HG03378 (cell line): ENCODE data around the gene SCN4A.
"Not testable (repeated sequence)": the region's sequence is repeated elsewhere in the genome, so short reads cannot be mapped to it uniquely, and the experiment has no call there.

Experiments
- ATAC-seq: cut with Tn5 transposase; IDR thresholded peaks from one replicate; pipeline ENCODE4 v1.9.1; 2021; ENCODE audit warnings: mild to moderate bottlenecking, moderate library complexity; ENCODE audit not compliant: unreplicated experiment

Gene SCN4A

GRCh38 chr17:63918305-63918704 lies 54.4 kb downstream of the SCN4A start:
- ATAC-seq, result no peak

DNA sequence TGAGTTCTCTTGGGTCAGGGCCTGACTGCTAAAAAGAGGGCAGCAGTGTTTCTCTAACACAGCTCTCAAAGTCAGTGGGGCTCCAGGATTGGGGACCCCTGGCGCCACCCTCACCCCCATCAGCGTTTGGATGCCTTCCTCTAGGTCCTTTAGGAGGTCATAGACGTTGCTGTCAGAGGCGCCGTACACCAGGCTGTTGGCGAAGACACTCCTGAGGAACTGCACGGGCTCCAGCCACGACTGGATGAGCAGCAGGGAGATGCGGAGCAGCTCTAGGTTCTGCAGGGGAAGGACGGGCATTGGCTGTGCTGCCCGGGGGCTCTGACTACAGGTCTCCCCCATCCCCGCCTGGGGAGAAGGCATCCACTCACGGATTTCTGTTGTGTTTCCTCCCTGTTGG lies 55.1 kb downstream of the SCN4A start:
- ATAC-seq, result no peak

DNA sequence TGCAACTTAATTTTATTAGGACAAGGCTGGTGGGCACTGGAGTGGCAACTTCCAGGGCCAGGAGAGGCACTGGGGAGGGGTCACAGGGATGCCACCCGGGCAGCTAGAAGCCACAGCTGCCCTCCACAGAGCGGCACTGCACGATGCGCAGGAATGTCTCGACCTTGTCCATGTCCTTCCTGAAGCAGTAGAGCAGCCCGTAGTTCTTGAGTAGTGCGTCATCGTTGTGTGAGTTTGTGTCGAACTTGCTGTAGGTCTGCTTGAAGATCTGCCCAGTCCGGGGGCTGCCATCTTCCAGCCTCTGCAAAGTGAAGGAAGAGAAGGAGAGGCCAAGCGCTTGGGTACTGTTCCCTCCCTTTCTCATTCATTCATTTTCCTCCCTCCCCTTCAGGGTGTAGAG lies 55.5 kb downstream of the SCN4A start:
- ATAC-seq, result not testable (repeated sequence)

- ATAC-seq, result no peak
Observed at GRCh38 chr17:63916566-63917185, 56.0 kb downstream of the SCN4A start.

GRCh38 chr17:63915753-63916152 lies 57.0 kb downstream of the SCN4A start:
- ATAC-seq, result not testable (repeated sequence)

GRCh38 chr17:63914471-63914870 lies 58.2 kb downstream of the SCN4A start:
- ATAC-seq, result no peak

- ATAC-seq, result no peak
Observed at GRCh38 chr17:63911657-63912100, 61.0 kb downstream of the SCN4A start.

DNA sequence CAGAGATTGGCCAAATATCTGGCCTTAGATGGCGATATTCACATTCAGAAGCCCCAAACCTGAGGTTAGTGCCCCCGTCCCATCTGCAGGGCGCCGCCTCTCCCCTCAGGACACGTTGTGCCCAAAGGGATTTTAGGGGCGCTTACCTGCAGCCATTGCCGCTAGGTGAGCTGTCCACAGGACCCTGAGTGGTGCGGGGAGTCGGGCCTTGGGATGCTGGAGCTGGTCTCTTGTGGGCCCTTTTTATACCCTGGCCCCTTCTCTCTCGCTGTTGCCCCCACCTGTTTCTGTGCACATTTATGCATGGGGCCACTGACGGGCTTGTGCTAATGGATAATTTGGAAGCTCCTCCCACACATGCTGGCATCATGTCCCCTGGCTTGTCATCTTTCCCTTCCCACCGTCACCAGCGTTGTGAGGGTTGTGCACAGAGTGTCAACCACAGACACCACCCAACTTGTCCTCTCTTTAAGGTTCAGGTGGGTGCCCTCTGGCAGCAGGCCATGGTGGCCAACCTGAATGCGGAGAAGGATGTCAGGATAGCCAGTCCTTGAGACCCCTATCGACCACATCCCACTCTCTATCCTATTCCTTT lies 61.6 kb downstream of the SCN4A start, which contains the start of gene CSHL1:
Gene CSHL1, minus strand, starts transcription at position 218 of the 595 bp plus-strand sequence. Its CDS starts 62 bp downstream, at position 156.
- no peak for ATAC-seq

GRCh38 chr17:63910096-63910495 lies 62.6 kb downstream of the SCN4A start:
- no peak for ATAC-seq

GRCh38 chr17:63909586-63909985 lies 63.1 kb downstream of the SCN4A start:
- not testable (repeated sequence) for ATAC-seq

GRCh38 chr17:63907161-63907778 lies 65.4 kb downstream of the SCN4A start:
- ATAC-seq, result not testable (repeated sequence)

DNA sequence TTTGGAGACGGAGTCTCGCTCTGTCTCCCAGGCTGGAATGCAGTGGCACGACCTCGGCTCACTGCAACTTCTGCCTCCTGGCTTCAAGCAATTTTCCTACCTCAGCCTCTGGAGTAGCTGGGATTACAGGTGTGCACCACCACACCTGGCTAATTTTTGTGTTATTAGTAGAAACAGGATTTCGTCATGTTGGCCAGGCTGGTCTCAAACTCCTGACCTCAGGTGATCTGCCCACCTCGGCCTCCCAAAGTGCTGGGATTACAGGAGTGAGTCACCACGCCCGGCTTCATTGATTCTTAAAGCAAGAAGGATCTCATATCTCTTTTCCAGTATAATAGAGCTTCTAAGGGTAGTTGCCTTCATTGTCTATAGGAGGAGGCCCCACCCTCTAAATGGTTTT lies 67.9 kb downstream of the SCN4A start:
- not testable (repeated sequence) for ATAC-seq

GRCh38 chr17:63903787-63904201 lies 68.9 kb downstream of the SCN4A start:
- not testable (repeated sequence) for ATAC-seq

- not testable (repeated sequence) for ATAC-seq
Observed at GRCh38 chr17:63901971-63902370, 70.7 kb downstream of the SCN4A start.

DNA sequence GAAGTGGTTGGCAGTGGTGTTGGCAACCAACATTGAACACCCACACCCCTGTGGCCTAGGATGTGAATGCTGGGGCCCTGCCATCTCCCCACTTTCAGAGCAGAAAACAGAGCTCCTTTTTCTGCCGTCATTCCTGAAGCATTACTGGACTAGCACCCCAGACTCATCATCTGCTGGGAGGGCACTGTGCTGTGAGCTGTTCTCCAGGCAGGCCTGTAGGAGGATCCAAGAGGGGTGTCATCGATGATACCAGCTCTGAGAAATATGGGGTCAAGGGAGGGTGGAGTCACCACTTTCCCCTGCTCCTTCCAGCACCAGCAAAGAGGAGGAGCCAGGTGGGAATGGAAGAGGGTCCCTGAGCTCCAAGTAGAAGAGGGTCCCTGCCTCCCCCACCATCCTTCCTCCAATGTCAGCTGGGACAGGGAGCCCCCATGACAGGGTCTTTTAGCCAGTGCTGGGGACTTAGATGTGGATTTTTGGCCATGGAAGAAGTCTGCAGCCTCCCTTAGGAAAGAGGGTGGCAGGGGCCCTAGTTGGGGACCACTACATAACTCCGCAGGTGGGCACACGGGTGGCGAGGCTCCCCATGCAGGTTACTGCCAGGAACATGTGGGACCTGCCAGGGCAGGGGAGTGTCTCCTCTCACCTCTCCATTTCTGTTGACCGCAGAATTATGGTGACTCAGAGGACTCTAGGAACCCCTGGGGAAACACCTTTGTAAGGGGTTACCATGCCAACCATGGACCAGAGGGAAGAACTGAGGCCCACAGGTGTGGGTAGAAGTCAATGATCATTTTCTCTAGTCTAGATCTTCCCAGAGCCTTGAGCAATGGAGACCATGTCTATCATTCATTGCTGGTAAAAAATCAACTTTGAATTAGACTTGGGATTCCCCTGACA lies 73.6 kb downstream of the SCN4A start:
- not testable (repeated sequence) for ATAC-seq

GRCh38 chr17:63896524-63897354 lies 76.0 kb downstream of the SCN4A start, which contains the start of gene CSH1:
TSS of gene CSH1 (minus strand) at chr17:63896574. CDS start at chr17:63896511, 63 bp downstream.
- ATAC-seq, result not testable (repeated sequence)

- ATAC-seq, result not testable (repeated sequence)
Observed at GRCh38 chr17:63894821-63895220, 77.9 kb downstream of the SCN4A start.

DNA sequence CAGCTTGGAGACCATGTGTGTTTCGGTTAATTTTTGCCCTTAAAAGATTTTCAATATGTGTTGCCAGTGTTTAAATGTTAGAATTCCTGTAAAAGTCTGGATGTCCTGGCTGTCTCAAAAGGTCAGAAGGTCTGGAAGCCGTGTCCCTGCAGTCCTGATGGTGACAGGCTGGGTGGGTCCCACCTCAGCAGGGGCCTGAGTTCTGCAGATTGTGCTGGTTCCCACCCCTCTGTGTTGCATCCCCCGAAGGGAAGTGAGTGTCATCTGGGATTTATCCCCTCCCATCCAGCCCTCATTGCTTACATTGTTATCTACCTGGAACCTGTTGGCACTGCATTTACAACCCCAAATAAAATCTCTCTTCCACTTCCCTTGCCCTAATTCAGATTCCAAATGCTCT lies 78.7 kb downstream of the SCN4A start:
- ATAC-seq, result not testable (repeated sequence)

DNA sequence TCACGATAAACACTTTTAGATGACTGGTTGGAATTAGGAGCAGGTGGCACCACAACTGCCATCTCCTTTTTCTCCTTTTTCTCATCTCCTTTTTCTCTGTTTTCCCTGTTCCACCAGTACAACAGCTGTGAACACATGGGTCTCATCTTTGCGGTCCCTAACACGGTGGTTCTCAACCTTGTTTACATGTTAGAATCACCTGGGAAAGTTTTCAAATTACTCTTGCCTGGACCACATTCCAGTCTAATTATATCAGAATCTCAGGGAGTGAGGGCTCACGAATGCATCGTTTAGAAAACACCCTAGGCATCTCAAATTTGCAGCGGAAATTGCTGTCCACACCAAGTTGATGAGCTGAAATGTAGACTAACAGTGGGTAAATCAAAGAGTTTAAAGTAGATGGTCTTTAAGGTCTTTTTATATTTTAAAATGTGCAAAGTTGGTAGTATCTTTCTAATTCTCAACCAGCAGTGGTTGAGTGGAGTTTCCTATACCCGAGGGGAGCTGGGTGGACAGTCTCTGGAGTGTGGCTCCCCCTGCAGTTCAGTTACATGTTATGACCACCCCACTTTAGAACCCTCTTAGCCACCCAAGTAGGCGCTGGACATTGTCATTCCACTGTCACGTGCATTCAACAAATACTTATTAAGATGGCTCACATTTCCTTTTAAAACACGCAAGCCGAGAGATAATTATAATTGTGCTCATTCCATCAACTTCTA lies 80.2 kb downstream of the SCN4A start:
- ATAC-seq, result not testable (repeated sequence)
